ENCODE data around the gene SORCS3. TPM values are rescaled to one million over a fixed set of nuclear protein-coding genes. Genes with fewer than 3 reads are reported as not detected.

Gene SORCS3
- total RNA-seq, 1 experiment from 2014 or later = not detected

- Histone ChIP-seq H3K9me3 (ENCODE audit: insufficient read depth, low read depth) (no peaks in the 10 kb centered on the region), H4K20me1 (ENCODE audit: insufficient read depth) (no peaks in the 10 kb centered on the region), H2AFZ (no peak overlapping the region), H3K9me2 (ENCODE audit: insufficient read depth) (no peaks in the 10 kb centered on the region), H3K4me1 (replicated peaks; ENCODE audit: insufficient read depth) (no peaks in the 10 kb centered on the region), H3K4me2 (no peak overlapping the region), H3K4me3 (no peak overlapping the region), H3K36me3 (ENCODE audit: low read depth) (no peaks in the 10 kb centered on the region), H3K27ac (no peak overlapping the region), H3K27me3 (ENCODE audit: insufficient read depth, low read depth) (no peaks in the 10 kb centered on the region), H3F3A (ENCODE audit: insufficient read depth, low read depth) (no peaks in the 10 kb centered on the region), H3K79me2 (ENCODE audit: low read depth) (no peaks in the 10 kb centered on the region)
- intact Hi-C loops (cut with micrococcal nuclease; ENCODE audit: unreplicated experiment) = no loop called here
- BruUV-seq (replicated peaks) = no TSS peak
- CTCF ChIA-PET = no interaction called here
- no peak for DNase-seq
- POLR2A ChIA-PET (ENCODE audit: unreplicated experiment) = no interaction called here
- TF ChIP-seq EZH2 (IDR thresholded peaks at IDR 0.05; ENCODE audit: low read depth) (no peak), CTCF (conservative IDR thresholded peaks at IDR 0.05) (no peak)
These were observed 94.1 kb downstream of the SORCS3 start for GRCh38 chr10:104735036-104735756.

GRCh38 chr10:104735757-104736391 lies 94.8 kb downstream of the SORCS3 start:
- ChIA-PET CTCF (no interaction called here), POLR2A (ENCODE audit: unreplicated experiment) (no interaction called here)
- Histone ChIP-seq H3F3A (ENCODE audit: insufficient read depth, low read depth) (no peaks in the 10 kb centered on the region), H4K20me1 (ENCODE audit: insufficient read depth) (no peaks in the 10 kb centered on the region), H3K27me3 (ENCODE audit: insufficient read depth, low read depth) (no peaks in the 10 kb centered on the region), H3K79me2 (ENCODE audit: low read depth) (no peaks in the 10 kb centered on the region), H3K4me2 (no peak overlapping the region), H3K36me3 (ENCODE audit: low read depth) (no peaks in the 10 kb centered on the region), H3K9me2 (ENCODE audit: insufficient read depth) (no peaks in the 10 kb centered on the region), H2AFZ (no peak overlapping the region), H3K9me3 (ENCODE audit: insufficient read depth, low read depth) (no peaks in the 10 kb centered on the region), H3K4me1 (replicated peaks; ENCODE audit: insufficient read depth) (no peaks in the 10 kb centered on the region), H3K27ac (no peak overlapping the region), H3K4me3 (no peak overlapping the region)
- BruUV-seq (replicated peaks) = no TSS peak
- TF ChIP-seq EZH2 (IDR thresholded peaks at IDR 0.05; ENCODE audit: low read depth) = no peak
- TF ChIP-seq CTCF (conservative IDR thresholded peaks at IDR 0.05) = no peak
- intact Hi-C loops (cut with micrococcal nuclease; ENCODE audit: unreplicated experiment) = no loop called here
- no peak for DNase-seq

- ChIA-PET POLR2A (ENCODE audit: unreplicated experiment) (no interaction called here), CTCF (no interaction called here)
- intact Hi-C loops (cut with micrococcal nuclease; ENCODE audit: unreplicated experiment) = no loop called here
- H3K79me2 ChIP-seq (ENCODE audit: low read depth) = no peaks in the 10 kb centered on the region
- H3K4me2 ChIP-seq = no peak overlapping the region
- H3K4me1 ChIP-seq (replicated peaks; ENCODE audit: insufficient read depth) = no peaks in the 10 kb centered on the region
- no peak overlapping the region for H3K27ac ChIP-seq
- TF ChIP-seq CTCF (conservative IDR thresholded peaks at IDR 0.05) (no peak), EZH2 (IDR thresholded peaks at IDR 0.05; ENCODE audit: low read depth) (no peak)
- H3K9me2 ChIP-seq (ENCODE audit: insufficient read depth) = no peaks in the 10 kb centered on the region
- no peaks in the 10 kb centered on the region for H3F3A ChIP-seq (ENCODE audit: insufficient read depth, low read depth)
- H3K27me3 ChIP-seq (ENCODE audit: insufficient read depth, low read depth) = no peaks in the 10 kb centered on the region
- no peaks in the 10 kb centered on the region for H3K36me3 ChIP-seq (ENCODE audit: low read depth)
- H4K20me1 ChIP-seq (ENCODE audit: insufficient read depth) = no peaks in the 10 kb centered on the region
- DNase-seq = no peak
- no TSS peak for BruUV-seq (replicated peaks)
- no peaks in the 10 kb centered on the region for H3K9me3 ChIP-seq (ENCODE audit: insufficient read depth, low read depth)
- no peak overlapping the region for H3K4me3 ChIP-seq
- no peak overlapping the region for H2AFZ ChIP-seq
These were observed 100.0 kb downstream of the SORCS3 start for GRCh38 chr10:104741127-104741526.
